Activated CD4-positive, CD25-positive, alpha-beta regulatory T cell treated with anti-CD3 and anti-CD28 coated beads, Interleukin-2, amount 50 U/mL, for 24 hours (primary cell): ENCODE results near the gene ZNF180.
"Not testable (repeated sequence)": the region's sequence is repeated elsewhere in the genome, so short reads cannot be mapped to it uniquely, and the experiment has no call there.

ENCODE experiments used
- ATAC-seq, 2 donors: fragments of 150-1000 bp; cut with Tn5 transposase; one replicate each; pipeline ENCODE4 v1.10.0; 2021; ENCODE audit warnings: mild to moderate bottlenecking in 1 of 2, moderate library complexity in 1 of 2

Gene ZNF180

DNA sequence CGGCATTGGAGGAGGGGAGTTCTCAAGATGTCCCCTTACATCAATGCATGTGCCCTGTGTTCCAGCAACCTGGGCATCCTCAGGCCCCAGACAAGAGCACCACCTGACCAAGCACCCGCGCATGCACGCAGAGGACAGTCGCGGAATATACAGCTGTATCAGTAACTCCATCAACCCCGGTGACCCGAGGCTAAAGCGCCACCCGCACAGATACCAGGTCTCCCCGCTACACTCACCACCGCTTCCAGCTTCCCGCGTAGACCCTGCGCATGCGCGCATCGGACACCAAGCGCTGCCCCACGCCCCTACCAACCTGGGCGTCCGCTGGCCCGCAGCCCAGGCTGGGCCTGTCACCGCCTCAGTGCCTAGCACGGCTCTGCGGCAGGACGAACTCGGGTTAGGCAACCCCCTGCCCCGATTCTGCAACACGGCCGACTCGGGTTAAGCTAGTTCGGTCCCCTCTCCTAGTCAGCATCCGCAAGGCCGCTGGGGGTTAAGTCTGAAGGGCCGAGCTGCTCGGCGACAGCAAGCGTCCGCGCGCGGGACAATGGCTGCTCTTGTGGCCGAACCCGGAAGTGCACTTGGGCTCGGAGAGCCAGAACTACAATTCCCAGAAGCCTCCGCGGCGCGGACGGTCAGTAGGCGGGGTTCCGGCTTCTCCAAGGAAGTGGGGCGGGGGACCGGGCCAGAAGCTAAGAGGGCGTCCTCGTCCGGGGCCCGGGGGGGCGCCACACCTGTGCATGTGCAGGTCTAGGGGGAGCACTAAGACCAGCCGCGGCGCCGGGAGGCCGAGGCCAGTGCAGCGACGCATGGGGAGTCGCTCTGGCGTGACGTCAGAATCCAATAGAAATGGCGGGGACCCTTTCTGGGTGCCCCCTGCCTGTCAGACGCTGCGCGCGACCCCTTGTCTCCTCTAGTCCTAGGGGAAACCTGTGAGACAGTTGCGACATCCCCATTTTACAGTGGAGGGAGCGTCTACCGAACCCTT, at the start of gene ZNF180:
TSS of gene ZNF180 (minus strand) at position 561 of the 988 bp plus-strand sequence. CDS start 3,188 bp downstream, outside the sequence.
- ATAC-seq = peak; percentile 90 to 94

GRCh38 chr19:44549507-44549906, 49.2 kb upstream of the ZNF180 start:
- ATAC-seq = no peak

GRCh38 chr19:44548736-44549135, 48.4 kb upstream of the ZNF180 start:
- no peak for ATAC-seq

- ATAC-seq = no peak
These were observed 43.7 kb upstream of the ZNF180 start for GRCh38 chr19:44544031-44544430.

DNA sequence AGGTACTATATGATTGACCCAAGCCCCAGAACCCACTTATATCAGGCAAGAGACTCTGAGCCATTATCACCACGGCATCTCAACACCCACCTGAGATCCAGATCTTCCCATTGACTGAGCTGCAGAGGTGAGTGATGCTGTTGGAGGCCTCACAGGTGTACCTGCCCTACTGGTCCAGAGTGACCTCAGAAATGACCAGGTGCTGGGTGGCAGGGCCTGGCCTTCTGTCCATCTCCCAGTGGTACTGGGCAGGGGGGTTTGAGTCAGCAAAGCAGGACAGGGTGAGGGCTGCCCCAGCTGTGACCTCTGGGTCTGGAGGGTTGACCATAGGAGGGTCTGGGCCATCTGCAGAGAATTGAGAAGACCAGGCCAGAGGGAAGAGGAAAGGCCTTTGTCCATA, 42.3 kb upstream of the ZNF180 start:
- no peak for ATAC-seq

DNA sequence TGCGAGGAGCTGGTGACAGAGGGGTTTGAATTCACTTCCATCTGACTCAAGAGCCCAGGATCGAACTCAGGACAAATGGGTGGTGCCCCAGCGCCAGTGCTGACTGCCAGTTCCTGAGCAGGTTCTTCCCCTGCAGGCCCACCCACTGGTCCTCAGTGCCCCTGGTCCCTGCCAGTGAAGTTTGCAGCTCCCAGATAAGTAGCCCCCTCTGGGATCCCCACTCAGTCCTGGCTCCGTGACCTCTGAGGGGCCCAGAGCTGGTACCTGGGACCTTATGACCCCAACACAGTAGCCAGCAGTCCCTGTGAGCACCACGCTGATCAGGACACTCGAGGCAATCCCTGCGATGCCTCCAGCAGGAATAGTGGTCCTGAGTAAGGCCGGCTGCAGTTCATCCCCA, 40.4 kb upstream of the ZNF180 start:
- no peak for ATAC-seq

DNA sequence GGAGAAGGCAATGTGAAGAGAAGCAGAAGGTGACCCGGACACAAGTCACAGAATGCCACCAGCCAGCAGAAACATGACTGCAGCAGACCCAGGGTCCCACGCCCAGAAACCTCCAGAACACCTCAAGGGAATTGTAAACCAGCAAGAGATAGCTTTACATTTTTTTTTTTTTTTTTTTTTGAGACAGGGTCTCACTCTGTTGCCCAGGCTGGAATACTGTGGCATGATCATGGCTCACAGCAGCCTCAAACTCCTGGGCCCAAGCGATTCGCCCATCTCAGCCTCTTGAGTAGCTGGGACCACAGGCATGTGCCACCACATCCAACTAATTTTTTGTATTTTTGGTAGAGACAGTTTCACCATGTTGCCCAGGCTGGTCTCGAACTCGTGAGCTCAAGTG, 39.7 kb upstream of the ZNF180 start:
- ATAC-seq = no peak

- no peak for ATAC-seq
These were observed 39.0 kb upstream of the ZNF180 start for GRCh38 chr19:44539236-44539826.

DNA sequence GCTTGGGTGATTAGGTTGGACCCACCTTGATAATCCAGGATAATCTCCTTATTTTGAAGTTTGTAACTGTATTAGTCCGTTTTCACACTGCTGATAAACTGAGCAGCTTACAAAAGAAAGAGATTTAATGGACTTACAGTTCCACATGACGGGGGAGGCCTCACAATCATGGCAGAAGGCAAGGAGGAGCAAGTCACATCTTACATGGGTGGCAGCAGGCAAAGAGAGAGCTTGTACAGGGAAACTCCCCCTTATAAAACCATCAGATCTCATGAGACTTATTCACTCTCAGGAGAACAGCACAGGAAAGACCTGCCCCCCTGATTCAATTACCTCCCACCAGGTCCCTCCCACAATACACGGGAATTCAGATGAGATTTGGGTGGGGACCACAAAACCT, 35.0 kb upstream of the ZNF180 start:
- not testable (repeated sequence) for ATAC-seq

DNA sequence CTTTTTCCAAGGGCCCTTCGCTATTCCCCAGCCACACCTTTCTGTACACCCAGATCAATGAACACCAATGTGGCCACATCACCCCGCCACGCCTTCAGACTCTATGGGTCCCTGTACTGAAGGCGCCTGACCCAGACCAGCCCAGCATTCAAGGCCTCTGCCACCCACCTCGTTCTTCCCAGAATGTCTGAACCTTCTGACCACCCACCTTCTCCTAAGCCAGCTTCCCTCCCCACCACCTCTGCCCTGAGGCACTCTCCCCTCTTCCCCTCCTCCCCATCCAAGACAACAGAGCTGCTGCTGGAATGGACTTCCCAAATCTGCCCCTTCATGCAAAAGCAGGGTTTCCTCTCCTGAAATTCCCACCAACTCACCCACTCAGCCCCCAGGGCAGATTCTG, 32.5 kb upstream of the ZNF180 start:
- no peak for ATAC-seq

- ATAC-seq = no peak
These were observed 30.5 kb upstream of the ZNF180 start for GRCh38 chr19:44530777-44531176.

- no peak for ATAC-seq
These were observed 29.2 kb upstream of the ZNF180 start, which contains the start of gene CEACAM20 for GRCh38 chr19:44529536-44529935. Gene CEACAM20, minus strand, starts transcription at chr19:44529675. Its CDS starts 166 bp downstream, at chr19:44529509.

GRCh38 chr19:44527554-44527953, 27.2 kb upstream of the ZNF180 start:
- no peak for ATAC-seq

DNA sequence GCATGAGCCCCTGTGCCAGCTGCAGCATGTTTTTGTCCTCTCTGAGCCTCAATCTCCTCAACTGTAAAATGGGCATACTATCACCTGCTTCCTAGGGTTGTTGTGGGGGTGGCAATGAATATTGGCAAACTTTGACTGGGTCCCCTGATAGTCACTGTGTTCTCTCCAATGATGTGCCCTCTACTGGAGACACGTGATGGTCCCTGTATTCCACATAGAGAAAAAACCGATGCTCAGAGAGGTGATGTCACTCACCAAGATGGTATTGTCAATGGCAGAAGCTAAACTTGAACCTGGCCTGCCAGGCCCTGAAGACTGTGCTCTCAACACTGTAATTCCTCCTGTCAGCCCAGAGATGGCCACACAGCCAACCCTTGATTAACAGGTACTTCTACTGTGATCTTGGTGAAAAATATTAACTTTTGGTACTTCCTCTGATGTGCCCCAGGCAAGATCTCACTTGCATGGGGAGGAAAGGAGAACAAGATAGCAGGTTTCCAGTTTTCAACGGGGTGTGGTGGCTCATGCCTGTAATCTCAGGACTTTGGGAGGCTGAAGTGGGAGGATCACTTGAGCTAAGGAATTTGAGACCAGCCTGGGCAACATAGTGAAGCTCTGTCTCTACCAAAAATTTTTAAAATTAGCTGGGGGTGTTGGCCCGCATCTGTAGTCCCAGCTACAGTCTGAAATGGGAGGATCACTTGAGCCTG, 25.6 kb upstream of the ZNF180 start:
- no peak for ATAC-seq

GRCh38 chr19:44521370-44521769, 21.0 kb upstream of the ZNF180 start:
- no peak for ATAC-seq

- no peak for ATAC-seq
These were observed 16.8 kb upstream of the ZNF180 start for GRCh38 chr19:44517146-44517545.

DNA sequence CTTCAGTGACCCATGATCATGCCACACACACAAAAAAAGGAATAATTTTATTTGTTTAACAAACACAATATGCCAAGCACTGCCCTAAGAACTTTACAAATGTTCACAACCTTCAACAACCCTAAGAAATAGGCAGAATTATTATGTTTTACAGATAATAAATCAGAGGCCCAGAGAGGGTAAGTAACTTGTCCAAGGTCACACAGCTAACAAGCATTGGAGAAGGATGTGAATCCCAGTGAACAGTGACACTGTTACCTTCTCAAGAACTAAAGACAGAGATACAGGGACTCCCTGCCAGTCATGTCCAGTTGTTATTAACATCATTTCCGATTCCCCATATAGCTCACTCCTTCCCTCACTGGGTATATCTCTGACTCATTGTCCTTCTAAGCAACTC, 15.6 kb upstream of the ZNF180 start:
- ATAC-seq = no peak

DNA sequence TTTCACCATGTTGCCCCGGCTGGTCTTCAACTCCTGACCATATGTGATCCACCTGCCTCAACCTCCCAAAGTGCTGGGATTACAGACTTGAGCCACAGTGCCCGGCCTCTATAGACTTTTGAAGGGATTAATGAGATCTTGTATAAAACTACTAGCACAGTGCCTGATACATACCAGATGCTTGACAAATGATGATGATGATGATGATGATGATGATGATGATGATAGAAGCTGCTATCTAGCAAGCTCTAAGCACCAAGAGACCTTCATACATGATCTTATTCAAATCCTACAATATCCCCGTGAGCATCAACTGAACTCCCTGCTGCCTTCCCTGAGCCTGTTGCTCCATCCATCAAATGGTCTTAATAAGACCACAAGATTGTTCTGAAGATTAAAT, 14.7 kb upstream of the ZNF180 start:
- ATAC-seq = no peak

GRCh38 chr19:44512326-44513298, 12.3 kb upstream of the ZNF180 start:
- ATAC-seq = no peak

DNA sequence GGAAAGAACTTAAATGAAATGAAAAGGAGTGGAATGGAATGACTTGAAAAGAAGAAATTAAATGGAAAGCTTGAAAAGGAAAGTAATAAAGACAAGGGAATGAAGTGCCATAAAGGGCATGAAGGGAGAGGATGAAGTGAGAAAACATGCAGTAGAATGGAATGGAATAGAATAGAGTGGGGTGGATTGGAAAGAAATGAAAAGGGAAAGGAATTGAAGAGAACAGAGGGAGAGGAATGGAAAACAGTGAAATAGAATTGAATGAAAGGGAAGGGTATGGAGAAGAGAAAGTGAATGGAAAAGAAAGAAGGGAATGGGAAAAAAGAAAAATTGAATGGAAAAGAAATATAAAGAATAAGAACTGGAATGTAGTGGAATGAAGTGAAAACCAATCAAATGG, 9.2 kb upstream of the ZNF180 start:
- ATAC-seq = no peak

DNA sequence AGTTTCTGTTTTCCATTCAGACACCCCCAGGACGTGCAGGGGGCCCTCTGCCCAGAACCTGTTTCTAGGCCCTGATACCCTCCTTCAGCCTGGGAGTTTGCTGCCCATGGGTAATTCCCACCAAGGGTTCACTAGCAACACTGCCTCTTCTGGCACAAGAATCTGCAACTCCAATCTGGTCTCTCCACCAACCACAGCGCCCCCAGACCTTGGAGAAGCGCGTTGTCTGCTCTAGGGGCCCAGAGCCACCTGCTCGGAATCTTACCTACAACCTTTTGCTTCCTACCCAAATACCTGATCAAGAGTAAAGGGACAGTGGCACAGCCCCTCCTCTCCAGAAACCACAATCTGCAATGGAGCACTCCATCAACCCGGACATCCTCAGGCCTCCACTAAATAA, 763 bp downstream of the ZNF180 start:
- no peak for ATAC-seq

DNA sequence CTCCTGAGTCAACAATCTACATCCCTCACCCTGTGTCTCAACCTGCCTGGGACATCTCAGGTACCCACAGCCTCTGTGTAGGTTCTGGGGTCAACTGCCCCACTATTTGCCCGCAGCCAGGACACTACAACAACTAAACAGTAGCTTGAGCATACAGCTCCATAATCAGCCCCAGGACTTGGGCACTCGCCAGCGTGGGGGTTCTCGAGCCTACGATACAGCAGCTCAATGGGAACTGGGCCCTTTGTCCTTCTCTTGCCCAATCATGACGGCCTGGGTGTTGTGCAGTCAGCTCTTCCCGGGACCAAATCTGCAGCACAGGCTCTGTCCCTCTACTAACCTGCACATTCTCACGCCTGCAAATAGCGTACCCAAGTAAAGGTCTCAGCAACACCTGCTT, 1.3 kb downstream of the ZNF180 start:
- ATAC-seq = no peak
